HG02840 (cell line): ENCODE results near the gene MAP4K4.
"Not testable (repeated sequence)": the region's sequence is repeated elsewhere in the genome, so short reads cannot be mapped to it uniquely, and the experiment has no call there.

Source experiments
- ATAC-seq: cut with Tn5 transposase; IDR thresholded peaks from one replicate; pipeline ENCODE4 v1.9.1; 2021; ENCODE audit warnings: mild to moderate bottlenecking, moderate library complexity, moderate number of reproducible peaks; ENCODE audit not compliant: unreplicated experiment, low FRiP score

MAP4K4 gene

GRCh38 chr2:101893681-101894381 is 196.3 kb downstream of the MAP4K4 start:
- ATAC-seq: no peak

GRCh38 chr2:101895039-101895438 is 197.5 kb downstream of the MAP4K4 start:
- no peak for ATAC-seq

- no peak for ATAC-seq
Measured at GRCh38 chr2:101895819-101896322, 198.4 kb downstream of the MAP4K4 start.

- no peak for ATAC-seq
Measured at GRCh38 chr2:101897301-101897700, 199.8 kb downstream of the MAP4K4 start.

GRCh38 chr2:101899265-101899664 is 201.8 kb downstream of the MAP4K4 start:
- ATAC-seq: no peak

- no peak for ATAC-seq
Measured at GRCh38 chr2:101899871-101900270, 202.4 kb downstream of the MAP4K4 start.

- ATAC-seq: no peak
Measured at GRCh38 chr2:101900375-101900774, 202.9 kb downstream of the MAP4K4 start.

GRCh38 chr2:101901241-101901640 is 203.7 kb downstream of the MAP4K4 start:
- no peak for ATAC-seq

GRCh38 chr2:101902169-101902568 is 204.7 kb downstream of the MAP4K4 start:
- ATAC-seq: no peak

GRCh38 chr2:101904916-101905315 is 207.4 kb downstream of the MAP4K4 start:
- no peak for ATAC-seq

- ATAC-seq: no peak
Measured at GRCh38 chr2:101905746-101906336, 208.3 kb downstream of the MAP4K4 start.

GRCh38 chr2:101909760-101910159 is 212.3 kb downstream of the MAP4K4 start:
- no peak for ATAC-seq

GRCh38 chr2:101912545-101912944 is 215.0 kb downstream of the MAP4K4 start:
- no peak for ATAC-seq

GRCh38 chr2:101921319-101921952 is 223.9 kb downstream of the MAP4K4 start:
- no peak for ATAC-seq

- no peak for ATAC-seq
Measured at GRCh38 chr2:101921953-101922325, 224.4 kb downstream of the MAP4K4 start.

- not testable (repeated sequence) for ATAC-seq
Measured at GRCh38 chr2:101924311-101924710, 226.8 kb downstream of the MAP4K4 start.

GRCh38 chr2:101930019-101930418 is 232.5 kb downstream of the MAP4K4 start:
- no peak for ATAC-seq

GRCh38 chr2:101930847-101931246 is 233.3 kb downstream of the MAP4K4 start:
- ATAC-seq: no peak

GRCh38 chr2:101931402-101931801 is 233.9 kb downstream of the MAP4K4 start:
- no peak for ATAC-seq

- not testable (repeated sequence) for ATAC-seq
Measured at GRCh38 chr2:101935764-101936163, 238.3 kb downstream of the MAP4K4 start.

- no peak for ATAC-seq
Measured at GRCh38 chr2:101942851-101943250, 245.3 kb downstream of the MAP4K4 start.
